Progenitor cell of endocrine pancreas (in vitro differentiated cells): ENCODE data around the gene CIAO3. TPM values are rescaled to one million over a fixed set of nuclear protein-coding genes. Genes with fewer than 3 reads are reported as not detected.

Source experiments
- DNase-seq: peaks from one replicate; pipeline ENCODE4 v3.0.0; 2021; ENCODE audit warnings: low spot score; ENCODE audit not compliant: unreplicated experiment
- H3K27ac Mint-ChIP-seq: 2 replicates; pipeline ENCODE4 v1.8.0; 2021; ENCODE audit warnings: mild to moderate bottlenecking, moderate library complexity, mixed read lengths
- H3K27me3 Mint-ChIP-seq: 2 replicates; pipeline ENCODE4 v1.8.0; 2021; ENCODE audit warnings: mixed read lengths
- H3K36me3 Mint-ChIP-seq: 2 replicates; pipeline ENCODE4 v1.8.0; 2022; ENCODE audit warnings: mixed read lengths; ENCODE audit not compliant: insufficient read depth
- H3K4me1 Mint-ChIP-seq: 2 replicates; pipeline ENCODE4 v1.8.0; 2021; ENCODE audit warnings: low read depth, mixed read lengths
- H3K4me3 Mint-ChIP-seq: 2 replicates; pipeline ENCODE4 v1.8.0; 2021; ENCODE audit warnings: low read depth, mild to moderate bottlenecking, moderate library complexity, mixed read lengths
- H3K9me3 Mint-ChIP-seq: 2 replicates; pipeline ENCODE4 v1.8.0; 2021; ENCODE audit warnings: low read depth, mixed read lengths
- CTCF ChIP-seq: fragments of 200-600 bp; sonication (generic); IDR thresholded peaks from one replicate; pipeline ENCODE4 v1.5.0; 2021; ENCODE audit warnings: antibody characterized with exemption, mild to moderate bottlenecking; ENCODE audit not compliant: unreplicated experiment
- total RNA-seq: library from RNA; stranded (reverse); gene quantifications from 2 replicates; pipeline ENCODE4 v1.2.1, GENCODE V29; 2021

The CIAO3 gene
- total RNA-seq, 1 donor from 2014 or later = 44.0 TPM

- no peak for DNase-seq
- H3K4me1 Mint-ChIP-seq = peaks cover 3% of the 10 kb centered on the region
- H3K27ac Mint-ChIP-seq = no peak overlapping the region
- no peaks in the 10 kb centered on the region for H3K36me3 Mint-ChIP-seq
- H3K4me3 Mint-ChIP-seq = no peak overlapping the region
- TF ChIP-seq CTCF = no peak
- no peaks in the 10 kb centered on the region for H3K9me3 Mint-ChIP-seq
- peaks cover 8% of the 10 kb centered on the region for H3K27me3 Mint-ChIP-seq
Observed at GRCh38 chr16:761625-762513, 21.1 kb upstream of the CIAO3 start.

GRCh38 chr16:760545-761343 is 19.9 kb upstream of the CIAO3 start, which contains the start of gene MSLN:
MSLN (plus strand) TSS chr16:760734; CDS start chr16:762681, 1,947 bp downstream.
- H3K27ac Mint-ChIP-seq = peak within 1 kb of the TSS; percentile 53
- TF ChIP-seq CTCF = no peak
- no peak for DNase-seq
- peaks cover 13% of the 10 kb centered on the region for H3K27me3 Mint-ChIP-seq
- no peak within 1 kb of the TSS for H3K4me3 Mint-ChIP-seq
- H3K36me3 Mint-ChIP-seq = no peaks in the 10 kb centered on the region
- peaks cover 4% of the 10 kb centered on the region for H3K9me3 Mint-ChIP-seq
- H3K4me1 Mint-ChIP-seq = peaks cover 3% of the 10 kb centered on the region

- Mint-ChIP-seq H3K27me3 (peaks cover 13% of the 10 kb centered on the region), H3K4me1 (peaks cover 3% of the 10 kb centered on the region), H3K4me3 (no peak overlapping the region), H3K27ac (no peak overlapping the region), H3K9me3 (peaks cover 4% of the 10 kb centered on the region), H3K36me3 (no peaks in the 10 kb centered on the region)
- no peak for TF ChIP-seq CTCF
- DNase-seq = no peak
Observed at GRCh38 chr16:760065-760464, 19.3 kb upstream of the CIAO3 start.

- TF ChIP-seq CTCF = no peak
Observed at GRCh38 chr16:759110-759910, 18.5 kb upstream of the CIAO3 start.

More at GRCh38 chr16:759110-759910, 18.5 kb upstream of the CIAO3 start:
- Mint-ChIP-seq H3K27me3 (peaks cover 13% of the 10 kb centered on the region), H3K27ac (peak overlapping the region; percentile 53), H3K36me3 (no peaks in the 10 kb centered on the region), H3K9me3 (peaks cover 4% of the 10 kb centered on the region), H3K4me3 (no peak overlapping the region), H3K4me1 (peaks cover 3% of the 10 kb centered on the region)
- no peak for DNase-seq
